Suprapubic skin (tissue), 4 donors: ENCODE data around the gene MYO5C. TPM values are rescaled to one million over a fixed set of nuclear protein-coding genes. Genes with fewer than 3 reads are reported as not detected.

Experiments used
- DNase-seq, 2 donors: peaks; one replicate each; pipeline ENCODE4 v3.0.0-alpha.2; 2019; ENCODE audit warnings: low spot score in 2 of 2
- H3K27ac ChIP-seq: fragments of 200-600 bp; sonication (generic); one replicate; pipeline ENCODE4 v1.5.1; 2019
- H3K27me3 ChIP-seq: fragments of 200-600 bp; sonication (generic); one replicate; pipeline ENCODE4 v1.5.1; 2019
- H3K36me3 ChIP-seq: fragments of 200-600 bp; sonication (generic); one replicate; pipeline ENCODE4 v1.5.1; 2019
- H3K4me1 ChIP-seq: fragments of 200-600 bp; sonication (generic); one replicate; pipeline ENCODE4 v1.5.1; 2019
- H3K4me3 ChIP-seq: fragments of 200-600 bp; sonication (generic); one replicate; pipeline ENCODE4 v1.5.1; 2019; ENCODE audit warnings: mild to moderate bottlenecking
- H3K9me3 ChIP-seq: fragments of 200-600 bp; sonication (generic); one replicate; pipeline ENCODE4 v1.5.1; 2019
- EP300 ChIP-seq: sonication (generic); formaldehyde crosslinking; IDR thresholded peaks from one replicate; pipeline ENCODE4 v1.6.1; 2017; ENCODE audit warnings: antibody characterized with exemption
- POLR2A ChIP-seq, 2 donors: fragments of 450-650 bp; IDR thresholded peaks; one replicate each; pipeline ENCODE4 v1.6.1; 2017; ENCODE audit warnings: antibody characterized with exemption in 2 of 2, mild to moderate bottlenecking in 2 of 2, moderate library complexity in 2 of 2
- POLR2AphosphoS5 ChIP-seq, 3 donors: sonication (generic); formaldehyde crosslinking; IDR thresholded peaks; one replicate each; pipeline ENCODE4 v1.6.1; 2017; ENCODE audit warnings: antibody characterized with exemption in 3 of 3
- WGBS: methylation state at CpG from one replicate; pipeline ENCODE4 v1.1.5; 2018; 5-methylcytosine and 5-hydroxymethylcytosine counted together
- total RNA-seq, 4 donors: library from RNA; depleted of rRNA; stranded (reverse); fragments of >200 nt; gene quantifications; one replicate each; pipeline ENCODE4 v1.1.0, GENCODE V29; 2016
- TF ChIP-seq, protein P1 (sequence below), 2 donors: fragments of 200-600 bp in 1 of 2; fragments of 450-650 bp in 1 of 2; sonication (generic) in 1 of 2; IDR thresholded peaks; one replicate each; pipeline ENCODE4 v1.5.1; 2016 to 2019; ENCODE audit warnings: antibody characterized with exemption in 2 of 2, mild to moderate bottlenecking in 1 of 2, moderate library complexity in 1 of 2

The MYO5C gene
- total RNA-seq, 4 donors from 2014 or later = 11.2 to 31.5 (median 14.9) TPM

- WGBS = 94% methylated on average over 14 of the region's 14 CpGs
Measured at GRCh38 chr15:52282418-52282817, 13.2 kb downstream of the MYO5C start.

GRCh38 chr15:52281085-52282035, 14.2 kb downstream of the MYO5C start:
- Histone ChIP-seq H3K36me3 (peaks cover 4% of the 10 kb centered on the region), H3K4me3 (no peak overlapping the region), H3K27me3 (no peaks in the 10 kb centered on the region), H3K27ac (no peak overlapping the region), H3K9me3 (no peaks in the 10 kb centered on the region), H3K4me1 (peaks cover 3% of the 10 kb centered on the region)
- TF ChIP-seq POLR2AphosphoS5 (IDR thresholded peaks at IDR 0.05) = no peak
- WGBS = 72% methylated on average over 10 of the region's 10 CpGs
- no peak for DNase-seq

More at GRCh38 chr15:52282418-52282817, 13.2 kb downstream of the MYO5C start:
- Histone ChIP-seq H3K4me3 (no peak overlapping the region), H3K27me3 (no peaks in the 10 kb centered on the region), H3K4me1 (peaks cover 3% of the 10 kb centered on the region), H3K27ac (no peak overlapping the region), H3K9me3 (no peaks in the 10 kb centered on the region), H3K36me3 (peaks cover 4% of the 10 kb centered on the region)
- TF ChIP-seq, protein P1, sequence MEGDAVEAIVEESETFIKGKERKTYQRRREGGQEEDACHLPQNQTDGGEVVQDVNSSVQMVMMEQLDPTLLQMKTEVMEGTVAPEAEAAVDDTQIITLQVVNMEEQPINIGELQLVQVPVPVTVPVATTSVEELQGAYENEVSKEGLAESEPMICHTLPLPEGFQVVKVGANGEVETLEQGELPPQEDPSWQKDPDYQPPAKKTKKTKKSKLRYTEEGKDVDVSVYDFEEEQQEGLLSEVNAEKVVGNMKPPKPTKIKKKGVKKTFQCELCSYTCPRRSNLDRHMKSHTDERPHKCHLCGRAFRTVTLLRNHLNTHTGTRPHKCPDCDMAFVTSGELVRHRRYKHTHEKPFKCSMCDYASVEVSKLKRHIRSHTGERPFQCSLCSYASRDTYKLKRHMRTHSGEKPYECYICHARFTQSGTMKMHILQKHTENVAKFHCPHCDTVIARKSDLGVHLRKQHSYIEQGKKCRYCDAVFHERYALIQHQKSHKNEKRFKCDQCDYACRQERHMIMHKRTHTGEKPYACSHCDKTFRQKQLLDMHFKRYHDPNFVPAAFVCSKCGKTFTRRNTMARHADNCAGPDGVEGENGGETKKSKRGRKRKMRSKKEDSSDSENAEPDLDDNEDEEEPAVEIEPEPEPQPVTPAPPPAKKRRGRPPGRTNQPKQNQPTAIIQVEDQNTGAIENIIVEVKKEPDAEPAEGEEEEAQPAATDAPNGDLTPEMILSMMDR (IDR thresholded peaks at IDR 0.05) = no peak
- no peak for TF ChIP-seq POLR2A (IDR thresholded peaks at IDR 0.05)
- no peak for TF ChIP-seq EP300
- TF ChIP-seq POLR2AphosphoS5 (IDR thresholded peaks at IDR 0.05) = no peak
- no peak for DNase-seq

GRCh38 chr15:52280326-52281084, 15.1 kb downstream of the MYO5C start:
- 89% methylated on average over 11 of the region's 11 CpGs for WGBS
- TF ChIP-seq, protein P1 (IDR thresholded peaks at IDR 0.05) = no peak
- H3K27ac ChIP-seq = no peak overlapping the region

DNA sequence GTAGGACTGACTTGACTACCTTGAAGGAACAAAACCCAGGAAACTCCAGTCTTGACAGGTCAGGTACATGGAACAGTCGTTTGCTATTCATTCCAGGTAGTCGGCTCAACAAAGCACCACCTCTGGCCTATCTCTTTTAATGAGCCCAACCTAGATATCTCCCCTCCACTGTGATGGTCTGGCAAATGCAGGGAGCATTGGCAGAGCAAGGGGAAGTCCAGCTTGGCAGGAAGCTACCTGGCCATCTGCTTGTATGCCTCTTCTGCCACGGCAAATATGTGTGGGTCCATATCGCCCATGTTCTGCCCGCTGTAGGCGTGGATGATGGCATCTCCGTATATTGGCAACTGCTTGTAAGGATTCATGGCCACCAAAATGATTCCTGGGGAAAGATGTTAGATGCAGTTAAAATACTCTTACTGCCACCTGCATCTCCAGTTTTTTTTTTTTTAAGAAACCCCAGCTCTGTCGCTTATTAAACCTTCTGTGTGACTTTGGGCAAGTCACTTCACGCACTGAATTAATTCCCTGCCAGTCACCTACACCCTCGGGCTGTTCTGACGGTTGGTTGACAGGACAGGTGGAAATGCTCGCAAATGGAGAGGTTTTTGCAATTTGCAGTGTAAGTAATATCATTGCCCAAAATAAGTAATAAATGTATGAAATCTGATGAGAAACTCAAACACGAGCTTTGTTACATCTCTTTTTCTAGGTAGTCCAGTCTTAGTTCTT, 16.8 kb downstream of the MYO5C start:
- Histone ChIP-seq H3K4me3 (no peak overlapping the region), H3K27ac (no peak overlapping the region), H3K27me3 (no peaks in the 10 kb centered on the region), H3K4me1 (peaks cover 3% of the 10 kb centered on the region), H3K36me3 (peaks cover 11% of the 10 kb centered on the region), H3K9me3 (no peaks in the 10 kb centered on the region)
- TF ChIP-seq POLR2AphosphoS5 (IDR thresholded peaks at IDR 0.05) (no peak), POLR2A (IDR thresholded peaks at IDR 0.05) (no peak), EP300 (no peak)
- DNase-seq = no peak
- 66% methylated on average over 13 of the region's 13 CpGs for WGBS

More at GRCh38 chr15:52280326-52281084, 15.1 kb downstream of the MYO5C start:
- no peak for DNase-seq
- Histone ChIP-seq H3K4me1 (peaks cover 3% of the 10 kb centered on the region), H3K27me3 (no peaks in the 10 kb centered on the region), H3K36me3 (peaks cover 4% of the 10 kb centered on the region), H3K4me3 (no peak overlapping the region), H3K9me3 (no peaks in the 10 kb centered on the region)

- Histone ChIP-seq H3K27ac (no peak overlapping the region), H3K9me3 (no peaks in the 10 kb centered on the region), H3K4me3 (no peak overlapping the region), H3K27me3 (no peaks in the 10 kb centered on the region), H3K4me1 (peaks cover 3% of the 10 kb centered on the region), H3K36me3 (peaks cover 15% of the 10 kb centered on the region)
- WGBS = 60% methylated on average over 3 of the region's 3 CpGs
- no peak for DNase-seq
- TF ChIP-seq, protein P1 (IDR thresholded peaks at IDR 0.05) = no peak
- no peak for TF ChIP-seq POLR2AphosphoS5 (IDR thresholded peaks at IDR 0.05)
- TF ChIP-seq POLR2A (IDR thresholded peaks at IDR 0.05) = no peak
- no peak for TF ChIP-seq EP300
Measured at GRCh38 chr15:52278135-52278534, 17.5 kb downstream of the MYO5C start.
